GM20000 (cell line): ENCODE data around the gene MEGF9.

Experiments
- DNase-seq: peaks from one replicate; pipeline ENCODE4 v3.0.0; 2012; ENCODE audit warnings: low spot score
- TF ChIP-seq, protein P1 (sequence below): IDR thresholded peaks from 2 replicates; pipeline ENCODE4 v1.5.1; 2012; ENCODE audit warnings: mild to moderate bottlenecking, control low read depth; ENCODE audit errors: extremely low read depth, missing control alignments

The MEGF9 gene

GRCh38 chr9:120572472-120572871 is 141.8 kb downstream of the MEGF9 start:
- DNase-seq: no peak
- TF ChIP-seq, protein P1, sequence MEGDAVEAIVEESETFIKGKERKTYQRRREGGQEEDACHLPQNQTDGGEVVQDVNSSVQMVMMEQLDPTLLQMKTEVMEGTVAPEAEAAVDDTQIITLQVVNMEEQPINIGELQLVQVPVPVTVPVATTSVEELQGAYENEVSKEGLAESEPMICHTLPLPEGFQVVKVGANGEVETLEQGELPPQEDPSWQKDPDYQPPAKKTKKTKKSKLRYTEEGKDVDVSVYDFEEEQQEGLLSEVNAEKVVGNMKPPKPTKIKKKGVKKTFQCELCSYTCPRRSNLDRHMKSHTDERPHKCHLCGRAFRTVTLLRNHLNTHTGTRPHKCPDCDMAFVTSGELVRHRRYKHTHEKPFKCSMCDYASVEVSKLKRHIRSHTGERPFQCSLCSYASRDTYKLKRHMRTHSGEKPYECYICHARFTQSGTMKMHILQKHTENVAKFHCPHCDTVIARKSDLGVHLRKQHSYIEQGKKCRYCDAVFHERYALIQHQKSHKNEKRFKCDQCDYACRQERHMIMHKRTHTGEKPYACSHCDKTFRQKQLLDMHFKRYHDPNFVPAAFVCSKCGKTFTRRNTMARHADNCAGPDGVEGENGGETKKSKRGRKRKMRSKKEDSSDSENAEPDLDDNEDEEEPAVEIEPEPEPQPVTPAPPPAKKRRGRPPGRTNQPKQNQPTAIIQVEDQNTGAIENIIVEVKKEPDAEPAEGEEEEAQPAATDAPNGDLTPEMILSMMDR: no peak

GRCh38 chr9:120571443-120572257 is 142.6 kb downstream of the MEGF9 start:
- DNase-seq: no peak
- TF ChIP-seq, protein P1: no peak

DNA sequence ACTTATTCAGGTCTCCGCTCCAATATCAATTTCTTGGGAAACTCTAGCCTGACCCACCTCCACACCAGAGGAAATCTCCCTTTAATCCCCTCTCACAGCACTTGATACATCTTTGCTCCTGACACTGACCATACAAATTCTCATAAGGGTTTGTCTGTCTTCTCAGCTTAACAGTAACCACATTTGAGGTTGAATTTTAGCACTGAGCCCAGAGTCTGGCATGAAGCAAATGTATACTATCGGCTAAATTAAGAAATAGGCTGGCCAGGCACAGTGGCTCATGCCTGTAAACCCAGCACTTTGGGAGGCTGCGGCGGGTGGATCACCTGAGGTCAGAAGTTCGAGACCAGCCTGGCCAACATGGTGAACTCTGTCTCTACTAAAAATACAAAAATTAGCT is 144.0 kb downstream of the MEGF9 start:
- TF ChIP-seq, protein P1: no peak
- DNase-seq: no peak

- no peak for DNase-seq
- TF ChIP-seq, protein P1: no peak
Observed at GRCh38 chr9:120569556-120569955, 144.7 kb downstream of the MEGF9 start.

DNA sequence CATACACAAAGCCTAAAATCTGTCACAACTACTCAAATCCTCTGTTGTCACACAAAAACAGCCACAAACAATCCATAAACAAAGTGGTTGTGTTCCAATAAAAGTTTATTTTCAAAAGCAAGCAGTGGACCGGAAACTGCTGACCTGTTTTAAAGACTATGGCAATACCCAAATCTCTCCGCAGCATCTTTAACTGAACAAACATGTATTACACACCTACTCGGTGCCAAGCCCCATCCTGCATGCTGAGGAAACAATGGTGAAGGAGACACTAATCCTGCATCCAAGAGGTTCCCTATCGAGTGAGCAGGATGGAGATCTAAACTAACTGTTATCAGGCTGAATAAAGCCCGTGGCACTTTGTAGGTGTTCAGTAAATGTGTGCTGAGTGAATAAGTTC is 145.5 kb downstream of the MEGF9 start:
- TF ChIP-seq, protein P1: no peak

GRCh38 chr9:120567874-120568273 is 146.4 kb downstream of the MEGF9 start:
- DNase-seq: no peak
- TF ChIP-seq, protein P1: no peak

More for the DNA sequence above, 145.5 kb downstream of the MEGF9 start:
- no peak for DNase-seq

DNA sequence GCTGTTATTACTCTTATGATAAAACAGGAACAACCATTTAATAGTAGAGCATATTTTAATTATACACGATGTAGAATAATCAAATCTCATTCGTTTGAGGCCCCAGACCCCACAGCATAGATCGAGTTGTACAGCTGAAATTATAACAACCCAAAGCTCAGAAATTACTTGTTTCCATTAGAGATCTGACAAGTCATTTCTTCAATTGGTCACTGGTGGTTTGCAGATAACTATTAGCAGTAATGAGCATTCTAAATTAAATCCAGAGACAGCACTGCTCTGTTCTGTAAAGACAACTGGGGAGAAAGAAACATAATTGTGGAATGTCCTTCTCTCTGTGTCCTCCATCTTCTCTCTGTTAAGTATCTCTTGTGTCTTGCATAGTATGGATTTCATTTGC is 147.2 kb downstream of the MEGF9 start:
- no peak for DNase-seq
- TF ChIP-seq, protein P1: no peak
